H9 (cell line): ENCODE results near the gene PPP2R2B. TPM values are rescaled to one million over a fixed set of nuclear protein-coding genes. Genes with fewer than 3 reads are reported as not detected.
"Not testable (repeated sequence)": the region's sequence is repeated elsewhere in the genome, so short reads cannot be mapped to it uniquely, and the experiment has no call there.

Experiments used
- DNase-seq: peaks from one replicate; pipeline ENCODE4 v3.0.0-alpha.2; 2017
- H2AFZ ChIP-seq: one replicate; pipeline ENCODE4 v1.6.1; 2013; ENCODE audit warnings: mild to moderate bottlenecking, low read length, control low read depth, moderate library complexity
- H2AK5ac ChIP-seq: 2 replicates; pipeline ENCODE4 v1.6.1; 2013; ENCODE audit warnings: low read length, control low read depth, mixed read lengths; ENCODE audit not compliant: insufficient read length
- H2BK120ac ChIP-seq: one replicate; pipeline ENCODE4 v1.6.1; 2013; ENCODE audit warnings: low read depth, mild to moderate bottlenecking, low read length, control low read depth, inconsistent platforms; ENCODE audit not compliant: poor library complexity, severe bottlenecking
- H2BK12ac ChIP-seq: 2 replicates; pipeline ENCODE4 v1.6.1; 2013; ENCODE audit warnings: low read length, control low read depth, mixed read lengths, low read depth; ENCODE audit not compliant: insufficient read length
- H2BK15ac ChIP-seq: 2 replicates; pipeline ENCODE4 v1.6.1; 2013; ENCODE audit warnings: low read depth, low read length, control low read depth
- H2BK20ac ChIP-seq: one replicate; pipeline ENCODE4 v1.6.1; 2013; ENCODE audit warnings: low read depth, mild to moderate bottlenecking, low read length, control low read depth, inconsistent platforms; ENCODE audit not compliant: poor library complexity, severe bottlenecking
- H2BK5ac ChIP-seq: 2 replicates; pipeline ENCODE4 v1.6.1; 2013; ENCODE audit warnings: low read length, control low read depth, mixed read lengths; ENCODE audit not compliant: insufficient read length
- H3K14ac ChIP-seq: 2 replicates; pipeline ENCODE4 v1.6.1; 2013; ENCODE audit warnings: low read length, control low read depth; ENCODE audit not compliant: insufficient read depth
- H3K18ac ChIP-seq: 2 replicates; pipeline ENCODE4 v1.6.1; 2013; ENCODE audit warnings: low read depth, mild to moderate bottlenecking, mixed read lengths, low read length, control low read depth; ENCODE audit not compliant: insufficient read length
- H3K23ac ChIP-seq: 2 replicates; pipeline ENCODE4 v1.6.1; 2013; ENCODE audit warnings: low read length, control low read depth, mixed read lengths, low read depth; ENCODE audit not compliant: insufficient read length
- H3K23me2 ChIP-seq: 2 replicates; pipeline ENCODE4 v1.6.1; 2013; ENCODE audit warnings: low read depth, mild to moderate bottlenecking, mixed read lengths, low read length, control low read depth; ENCODE audit not compliant: insufficient read length, poor library complexity, severe bottlenecking
- H3K27ac ChIP-seq: 2 replicates; pipeline ENCODE4 v1.5.1; 2013; ENCODE audit warnings: low read length, control low read depth, mixed read lengths, low read depth; ENCODE audit not compliant: insufficient read length
- H3K27me3 ChIP-seq: 2 replicates; pipeline ENCODE4 v1.6.1; 2013; ENCODE audit warnings: low read length, control low read depth, inconsistent platforms; ENCODE audit not compliant: insufficient read depth
- H3K4ac ChIP-seq: 2 replicates; pipeline ENCODE4 v1.6.1; 2013; ENCODE audit warnings: low read depth, mild to moderate bottlenecking, control low read depth, inconsistent platforms, low read length, moderate library complexity
- H3K4me1 ChIP-seq: 2 replicates; pipeline ENCODE4 v1.6.1; 2013; ENCODE audit warnings: low read length, control low read depth, inconsistent platforms; ENCODE audit not compliant: insufficient read depth
- H3K4me2 ChIP-seq: 2 replicates; pipeline ENCODE4 v1.6.1; 2013; ENCODE audit warnings: low read length, control low read depth, mixed read lengths; ENCODE audit not compliant: insufficient read length, insufficient read depth
- H3K56ac ChIP-seq: 2 replicates; pipeline ENCODE4 v1.6.1; 2013; ENCODE audit warnings: low read depth, mild to moderate bottlenecking, mixed read lengths, low read length, control low read depth; ENCODE audit not compliant: insufficient read length
- H3K79me1 ChIP-seq: 2 replicates; pipeline ENCODE4 v1.6.1; 2013; ENCODE audit warnings: low read depth, mild to moderate bottlenecking, moderate library complexity, low read length, control low read depth, inconsistent platforms; ENCODE audit not compliant: insufficient read depth, poor library complexity, severe bottlenecking
- H3K79me2 ChIP-seq: 2 replicates; pipeline ENCODE4 v1.6.1; 2013; ENCODE audit warnings: low read length, control low read depth, inconsistent platforms; ENCODE audit not compliant: insufficient read depth
- H3K9ac ChIP-seq: 2 replicates; pipeline ENCODE4 v1.6.1; 2013; ENCODE audit warnings: low read length, control low read depth, mixed read lengths; ENCODE audit not compliant: insufficient read length; ENCODE audit errors: extremely low read depth
- H3K9me3 ChIP-seq: one replicate; pipeline ENCODE4 v1.6.1; 2013; ENCODE audit warnings: low read depth, low read length, inconsistent platforms; ENCODE audit not compliant: control insufficient read depth
- H3T11ph ChIP-seq: one replicate; pipeline ENCODE4 v1.6.1; 2013; ENCODE audit warnings: mild to moderate bottlenecking, low read length, control low read depth, inconsistent platforms
- H4K20me1 ChIP-seq: one replicate; pipeline ENCODE4 v1.6.1; 2013; ENCODE audit not compliant: control insufficient read depth, insufficient read length, insufficient read depth
- H4K5ac ChIP-seq: 2 replicates; pipeline ENCODE4 v1.6.1; 2013; ENCODE audit warnings: low read depth, mild to moderate bottlenecking, mixed read lengths, low read length, control low read depth; ENCODE audit not compliant: insufficient read length
- H4K8ac ChIP-seq: replicated peaks from 2 replicates; pipeline ENCODE4 v1.6.1; 2013; ENCODE audit warnings: low read length, control low read depth, mixed read lengths, low read depth; ENCODE audit not compliant: insufficient read length
- H4K91ac ChIP-seq: 2 replicates; pipeline ENCODE4 v1.6.1; 2013; ENCODE audit warnings: low read depth, mild to moderate bottlenecking, moderate library complexity, mixed read lengths, low read length, control low read depth; ENCODE audit not compliant: insufficient read length
- H3K27ac Mint-ChIP-seq, 3 experiments: 2 replicates in 2 of 3; 3 replicates in 1 of 3; pipeline ENCODE4 v1.8.0; 2020 to 2021; ENCODE audit warnings: mixed read lengths in 3 of 3, mild to moderate bottlenecking in 1 of 3, moderate library complexity in 1 of 3
- H3K27me3 Mint-ChIP-seq: 2 replicates; pipeline ENCODE4 v1.8.0; 2021; ENCODE audit warnings: low read depth, mild to moderate bottlenecking, moderate library complexity, mixed read lengths
- H3K36me3 Mint-ChIP-seq, 3 experiments: 2 replicates in 2 of 3; 3 replicates in 1 of 3; pipeline ENCODE4 v1.8.0; 2020 to 2021; ENCODE audit warnings: low read depth in 3 of 3, mixed read lengths in 3 of 3; ENCODE audit not compliant: insufficient read depth in 1 of 3
- H3K4me1 Mint-ChIP-seq, 2 experiments: 2 replicates each; pipeline ENCODE4 v1.8.0; 2020; ENCODE audit warnings: mixed read lengths in 2 of 2
- H3K4me3 Mint-ChIP-seq, 2 experiments: 2 replicates in 1 of 2; 3 replicates in 1 of 2; pipeline ENCODE4 v1.8.0; 2020 to 2021; ENCODE audit warnings: mild to moderate bottlenecking in 2 of 2, mixed read lengths in 2 of 2, moderate library complexity in 1 of 2
- H3K9me3 Mint-ChIP-seq, 2 experiments: 2 replicates in 1 of 2; 3 replicates in 1 of 2; pipeline ENCODE4 v1.8.0; 2020; ENCODE audit warnings: mild to moderate bottlenecking in 2 of 2, mixed read lengths in 2 of 2, moderate library complexity in 1 of 2
- CTCF ChIP-seq: fragments of 200-600 bp; sonication (generic); conservative IDR thresholded peaks from 3 replicates; pipeline ENCODE4 v1.8.0; 2021; ENCODE audit warnings: antibody characterized with exemption, mild to moderate bottlenecking
- WGBS: extraction: QIAGEN DNeasy Blood & Tissue Kit; methylation state at CpG from one replicate; pipeline ENCODE4 v1.1.7; 2013; ENCODE audit warnings: missing lambda C conversion rate, low lambda C conversion rate, mixed read lengths; ENCODE audit not compliant: insufficient read length; ENCODE audit errors: extremely low coverage; 5-methylcytosine and 5-hydroxymethylcytosine counted together
- total RNA-seq: library from RNA; stranded (reverse); gene quantifications from 2 replicates; pipeline ENCODE4 v1.2.1, GENCODE V29; 2021

Gene PPP2R2B
- total RNA-seq, 1 experiment from 2014 or later: 14.3 TPM

DNA sequence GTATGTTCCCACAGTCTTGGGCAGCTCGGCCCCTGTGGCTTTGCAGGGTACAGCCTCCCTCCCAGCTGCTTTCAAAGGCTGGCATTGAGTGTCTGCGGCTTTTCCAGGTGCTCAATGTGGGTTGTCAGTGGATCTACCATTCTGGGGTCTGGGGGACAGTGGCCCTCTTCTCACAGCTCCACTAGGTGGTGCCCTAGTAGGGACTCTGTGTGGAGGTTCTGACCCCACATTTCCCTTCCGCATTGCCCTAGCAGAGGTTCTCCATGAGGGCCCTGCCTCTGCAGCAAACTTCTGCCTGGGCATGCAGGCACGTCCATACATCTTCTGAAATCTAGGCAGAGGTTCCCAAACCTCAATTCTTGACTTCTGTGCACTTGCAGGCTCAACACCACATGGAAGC, 321.7 kb downstream of the PPP2R2B start:
- not testable (repeated sequence) for H2AK5ac ChIP-seq, H3K18ac ChIP-seq, H2BK12ac ChIP-seq, H2BK120ac ChIP-seq, H2BK5ac ChIP-seq, H3K79me1 ChIP-seq, H3K4me3 Mint-ChIP-seq, H2AFZ ChIP-seq, H3K27me3 Mint-ChIP-seq, H3K9me3 ChIP-seq, H3K27me3 ChIP-seq, H3K79me2 ChIP-seq, H3K14ac ChIP-seq, H4K5ac ChIP-seq, H3K27ac Mint-ChIP-seq, H3K27ac ChIP-seq, H3K56ac ChIP-seq, H3K4ac ChIP-seq, H3T11ph ChIP-seq, H2BK15ac ChIP-seq, DNase-seq, H3K9ac ChIP-seq, H4K8ac ChIP-seq, H4K91ac ChIP-seq, H3K23me2 ChIP-seq, H4K20me1 ChIP-seq, H2BK20ac ChIP-seq, H3K23ac ChIP-seq, H3K4me2 ChIP-seq
- H3K4me1 ChIP-seq: peaks cover 11% of the 10 kb centered on the region; the same call in 1 of the 2 replicates
- WGBS: no CpG with 5 or more reads among the region's 4 CpGs
- H3K4me1 Mint-ChIP-seq: peaks cover 0 to 12% of the 10 kb centered on the region in 2 experiments; a peak in 3 of 4 replicates
- TF ChIP-seq CTCF: peak; percentile 37; the same call in 2 of the 3 replicates
- H3K9me3 Mint-ChIP-seq: peaks cover 14 to 17% of the 10 kb centered on the region in 2 experiments
- peaks cover 4 to 14% (median 8%) of the 10 kb centered on the region in 3 experiments; a peak in 6 of 7 replicates for H3K36me3 Mint-ChIP-seq
